Measurements from ENCODE around the gene FEV.

GRCh38 chr2:218957671-218958070 lies 27.3 kb downstream of the FEV start:
- TF ChIP-seq POLR2A (IDR thresholded peaks at IDR 0.05; ENCODE audit: low read length) (no peak), GATA1 (IDR thresholded peaks at IDR 0.05; ENCODE audit: low read depth, low read length) (no peak)

All from erythroblast (primary cell).